ENCODE measurements around the gene IRX2.

DNA sequence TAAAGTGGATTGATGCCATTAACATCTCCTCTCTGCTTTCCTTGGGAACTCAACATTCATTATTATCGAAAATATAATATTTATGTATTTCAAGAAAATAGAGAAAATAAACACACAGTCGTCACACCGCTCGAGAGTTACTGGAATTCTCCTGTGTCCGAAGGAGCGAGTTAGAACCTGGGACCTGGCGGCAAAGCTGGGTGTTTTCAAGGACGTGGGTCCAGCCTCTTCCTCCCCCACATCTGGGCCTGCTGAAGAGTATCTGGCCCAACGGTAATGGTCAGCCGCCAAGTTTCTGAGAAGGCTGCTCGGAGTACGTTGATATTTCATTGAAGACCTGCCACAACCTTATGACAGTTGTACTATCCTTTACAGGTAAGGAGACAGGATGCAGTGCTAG is 47.9 kb downstream of the IRX2 start:
- no peak for TF ChIP-seq EZH2 (IDR thresholded peaks at IDR 0.05; ENCODE audit: borderline replicate concordance, insufficient read depth, low read depth, low read length, poor library complexity, severe bottlenecking)
- TF ChIP-seq, protein P1, sequence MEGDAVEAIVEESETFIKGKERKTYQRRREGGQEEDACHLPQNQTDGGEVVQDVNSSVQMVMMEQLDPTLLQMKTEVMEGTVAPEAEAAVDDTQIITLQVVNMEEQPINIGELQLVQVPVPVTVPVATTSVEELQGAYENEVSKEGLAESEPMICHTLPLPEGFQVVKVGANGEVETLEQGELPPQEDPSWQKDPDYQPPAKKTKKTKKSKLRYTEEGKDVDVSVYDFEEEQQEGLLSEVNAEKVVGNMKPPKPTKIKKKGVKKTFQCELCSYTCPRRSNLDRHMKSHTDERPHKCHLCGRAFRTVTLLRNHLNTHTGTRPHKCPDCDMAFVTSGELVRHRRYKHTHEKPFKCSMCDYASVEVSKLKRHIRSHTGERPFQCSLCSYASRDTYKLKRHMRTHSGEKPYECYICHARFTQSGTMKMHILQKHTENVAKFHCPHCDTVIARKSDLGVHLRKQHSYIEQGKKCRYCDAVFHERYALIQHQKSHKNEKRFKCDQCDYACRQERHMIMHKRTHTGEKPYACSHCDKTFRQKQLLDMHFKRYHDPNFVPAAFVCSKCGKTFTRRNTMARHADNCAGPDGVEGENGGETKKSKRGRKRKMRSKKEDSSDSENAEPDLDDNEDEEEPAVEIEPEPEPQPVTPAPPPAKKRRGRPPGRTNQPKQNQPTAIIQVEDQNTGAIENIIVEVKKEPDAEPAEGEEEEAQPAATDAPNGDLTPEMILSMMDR (IDR thresholded peaks at IDR 0.05) = no peak
